Peyer's patch (tissue), 4 donors: Measurements from ENCODE around the gene SOX13. TPM values are rescaled to one million over a fixed set of nuclear protein-coding genes. Genes with fewer than 3 reads are reported as not detected.
"Not testable (repeated sequence)": the region's sequence is repeated elsewhere in the genome, so short reads cannot be mapped to it uniquely, and the experiment has no call there.

Experiments used
- DNase-seq, 3 donors: peaks; one replicate each; pipeline ENCODE4 v3.0.0-alpha.2; 2017 to 2019
- H3K27ac ChIP-seq, 4 donors: fragments of 200-600 bp; sonication (generic); one replicate each; pipeline ENCODE4 v1.5.1; 2016 to 2019
- H3K27me3 ChIP-seq, 2 donors: fragments of 200-600 bp; sonication (generic); one replicate each; pipeline ENCODE4 v1.5.1; 2019
- H3K36me3 ChIP-seq, 3 donors: fragments of 200-600 bp; sonication (generic); one replicate each; pipeline ENCODE4 v1.5.1; 2016 to 2019
- H3K4me1 ChIP-seq, 4 donors: fragments of 200-600 bp; sonication (generic); one replicate each; pipeline ENCODE4 v1.5.1; 2016 to 2019
- H3K4me3 ChIP-seq, 4 donors: fragments of 200-600 bp; sonication (generic); 1 replicate in 3 of 4; 2 replicates in 1 of 4; pipeline ENCODE4 v1.5.1; 2016 to 2019; ENCODE audit warnings: mild to moderate bottlenecking in 1 of 4
- H3K9me3 ChIP-seq, 4 donors: fragments of 200-600 bp; sonication (generic); one replicate each; pipeline ENCODE4 v1.5.1; 2016 to 2019; ENCODE audit warnings: mild to moderate bottlenecking in 1 of 4
- CTCF ChIP-seq, 6 experiments: fragments of 450-650 bp in 4 of 6; fragments of 200-600 bp in 2 of 6; sonication (generic) in 1 of 6; IDR thresholded peaks; one replicate each; pipeline ENCODE4 v1.5.1; 2017 to 2019; ENCODE audit warnings: antibody characterized with exemption in 6 of 6, mild to moderate bottlenecking in 3 of 6, moderate library complexity in 1 of 6
- POLR2A ChIP-seq, 2 donors: fragments of 450-650 bp; IDR thresholded peaks; one replicate each; pipeline ENCODE4 v1.5.1; 2017; ENCODE audit warnings: antibody characterized with exemption in 2 of 2, mild to moderate bottlenecking in 2 of 2, moderate library complexity in 2 of 2
- total RNA-seq, 4 donors: library from RNA; depleted of rRNA; stranded (reverse); fragments of >200 nt; gene quantifications; one replicate each; pipeline ENCODE4 v1.1.0, GENCODE V29; 2016

Gene SOX13
- total RNA-seq, 4 donors from 2014 or later: 42.1 to 80.3 (median 59.0) TPM

GRCh38 chr1:204042516-204042915 lies 30.4 kb upstream of the SOX13 start:
- no peaks in the 10 kb centered on the region for H3K9me3 ChIP-seq
- peaks cover 0 to 7% (median 0%) of the 10 kb centered on the region in 4 donors for H3K4me1 ChIP-seq
- H3K4me3 ChIP-seq: no peak overlapping the region
- TF ChIP-seq CTCF (IDR thresholded peaks at IDR 0.05): no peak
- no peak for TF ChIP-seq POLR2A (IDR thresholded peaks at IDR 0.05)
- H3K27ac ChIP-seq: peak overlapping the region in 2 of 4 donors; percentile 40 to 57
- no peaks in the 10 kb centered on the region for H3K36me3 ChIP-seq
- no peak for DNase-seq
- H3K27me3 ChIP-seq: no peaks in the 10 kb centered on the region

- Histone ChIP-seq H3K4me1 (peaks cover 0 to 7% (median 0%) of the 10 kb centered on the region in 4 donors), H3K4me3 (no peak overlapping the region), H3K27ac (no peak overlapping the region), H3K27me3 (no peaks in the 10 kb centered on the region), H3K9me3 (no peaks in the 10 kb centered on the region), H3K36me3 (no peaks in the 10 kb centered on the region)
- TF ChIP-seq CTCF (IDR thresholded peaks at IDR 0.05): no peak
- no peak for TF ChIP-seq POLR2A (IDR thresholded peaks at IDR 0.05)
- DNase-seq: no peak
Observed at GRCh38 chr1:204043680-204044079, 29.2 kb upstream of the SOX13 start.

GRCh38 chr1:204044448-204044847 lies 28.5 kb upstream of the SOX13 start:
- no peak for TF ChIP-seq POLR2A (IDR thresholded peaks at IDR 0.05)
- TF ChIP-seq CTCF (IDR thresholded peaks at IDR 0.05): no peak
- H3K4me1 ChIP-seq: peaks cover 0 to 7% (median 0%) of the 10 kb centered on the region in 4 donors
- H3K36me3 ChIP-seq: no peaks in the 10 kb centered on the region

GRCh38 chr1:204045430-204045829 lies 27.5 kb upstream of the SOX13 start:
- Histone ChIP-seq H3K4me1 (peaks cover 0 to 7% (median 0%) of the 10 kb centered on the region in 4 donors), H3K36me3 (no peaks in the 10 kb centered on the region), H3K4me3 (no peak overlapping the region), H3K27me3 (no peaks in the 10 kb centered on the region), H3K9me3 (no peaks in the 10 kb centered on the region), H3K27ac (no peak overlapping the region)
- no peak for TF ChIP-seq CTCF (IDR thresholded peaks at IDR 0.05)
- TF ChIP-seq POLR2A (IDR thresholded peaks at IDR 0.05): no peak
- DNase-seq: no peak

More at GRCh38 chr1:204044448-204044847, 28.5 kb upstream of the SOX13 start:
- Histone ChIP-seq H3K4me3 (no peak overlapping the region), H3K27me3 (no peaks in the 10 kb centered on the region), H3K27ac (no peak overlapping the region), H3K9me3 (no peaks in the 10 kb centered on the region)
- DNase-seq: no peak

- H3K36me3 ChIP-seq: no peaks in the 10 kb centered on the region
- no peaks in the 10 kb centered on the region for H3K9me3 ChIP-seq
- H3K27me3 ChIP-seq: no peaks in the 10 kb centered on the region
- TF ChIP-seq POLR2A (IDR thresholded peaks at IDR 0.05) (no peak), CTCF (IDR thresholded peaks at IDR 0.05) (no peak)
- H3K4me3 ChIP-seq: no peak overlapping the region
- DNase-seq: no peak
- H3K27ac ChIP-seq: no peak overlapping the region
- peaks cover 0 to 2% (median 0%) of the 10 kb centered on the region in 4 donors for H3K4me1 ChIP-seq
Observed at GRCh38 chr1:204046346-204046745, 26.6 kb upstream of the SOX13 start.

GRCh38 chr1:204048796-204049195 lies 24.1 kb upstream of the SOX13 start:
- H3K4me3 ChIP-seq, H3K9me3 ChIP-seq, H3K27me3 ChIP-seq, DNase-seq, H3K4me1 ChIP-seq, H3K27ac ChIP-seq, H3K36me3 ChIP-seq: not testable (repeated sequence)
